SU-DHL-6 (cell line): ENCODE data around the gene ANKRD45.
"Not testable (repeated sequence)": the region's sequence is repeated elsewhere in the genome, so short reads cannot be mapped to it uniquely, and the experiment has no call there.

Source experiments
- CTCF ChIP-seq: fragments of 200-600 bp; sonication (generic); IDR thresholded peaks from one replicate; pipeline ENCODE4 v1.5.1; 2017; ENCODE audit warnings: antibody characterized with exemption, mild to moderate bottlenecking, low read length, moderate library complexity; ENCODE audit not compliant: insufficient read depth, poor library complexity, severe bottlenecking
- EZH2phosphoT487 ChIP-seq: fragments of 200-600 bp; sonication (generic), shearing (Covaris generic); conservative IDR thresholded peaks from 2 replicates; pipeline ENCODE4 v1.6.1; 2018; ENCODE audit warnings: mild to moderate bottlenecking, antibody characterized with exemption, low read length, moderate library complexity, mixed read lengths

GRCh38 chr1:173591138-173591537 is 78.5 kb downstream of the ANKRD45 start:
- not testable (repeated sequence) for TF ChIP-seq CTCF, EZH2phosphoT487
